GM18907 (cell line): ENCODE measurements around the gene NGEF.

ENCODE experiments used
- ATAC-seq: cut with Tn5 transposase; IDR thresholded peaks from one replicate; pipeline ENCODE4 v1.9.1; 2021; ENCODE audit warnings: mild to moderate bottlenecking, moderate library complexity; ENCODE audit not compliant: unreplicated experiment

Gene NGEF

GRCh38 chr2:232888099-232888836 is 124.8 kb downstream of the NGEF start:
- no peak for ATAC-seq

DNA sequence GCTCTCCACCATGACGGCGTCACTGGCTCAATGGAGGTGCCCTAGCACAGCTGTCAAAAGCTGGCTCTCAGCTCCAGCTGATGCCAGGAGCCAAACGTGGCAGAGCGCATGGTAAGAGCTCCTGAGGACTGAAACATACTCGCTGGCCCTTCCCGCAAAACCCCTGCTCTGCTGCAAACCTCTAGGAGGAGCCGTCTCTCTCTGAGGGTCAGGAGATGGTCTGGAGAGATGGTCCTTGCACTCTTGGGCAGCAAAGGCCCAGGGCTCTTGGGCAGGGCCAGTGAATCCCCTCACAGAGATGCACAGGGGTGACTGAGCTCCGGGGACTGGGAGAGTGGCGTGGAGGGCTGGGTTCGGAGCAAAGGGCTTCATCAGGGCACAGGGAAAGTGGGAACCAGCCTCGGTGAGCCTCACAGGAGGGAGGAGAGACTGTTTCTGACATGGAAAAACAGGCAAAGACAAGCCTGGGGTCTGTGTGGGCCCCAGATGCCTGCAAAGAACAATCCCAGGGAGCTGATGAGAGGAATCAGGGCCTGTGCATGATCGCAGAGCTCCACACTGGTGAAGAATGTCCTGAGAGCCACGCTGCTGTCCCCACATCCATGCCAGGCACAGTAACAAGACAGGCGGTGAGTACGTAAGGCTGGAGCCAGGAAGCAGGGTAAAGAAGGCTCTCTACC is 125.7 kb downstream of the NGEF start:
- no peak for ATAC-seq

DNA sequence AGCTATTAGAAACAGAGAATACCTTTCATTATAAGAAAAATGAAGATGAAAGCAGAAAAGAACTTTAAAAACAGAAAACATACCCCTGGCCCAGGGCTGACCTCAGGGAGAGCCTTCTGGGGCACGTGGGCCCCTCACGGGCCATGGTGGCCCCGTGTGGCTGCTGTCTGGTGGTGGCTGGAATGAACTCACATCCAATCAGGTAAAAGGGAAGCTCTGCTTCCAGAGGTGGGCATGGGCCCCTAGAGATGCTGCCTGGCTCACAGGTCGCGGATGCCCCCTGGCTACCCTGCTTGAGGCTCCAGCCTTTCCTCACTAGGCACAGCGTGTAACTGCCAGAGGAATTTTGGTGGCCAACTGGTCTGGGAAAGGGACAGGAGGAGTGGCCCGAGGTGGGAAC is 126.4 kb downstream of the NGEF start:
- ATAC-seq = no peak

- no peak for ATAC-seq
Measured at GRCh38 chr2:232886176-232886575, 126.9 kb downstream of the NGEF start.

DNA sequence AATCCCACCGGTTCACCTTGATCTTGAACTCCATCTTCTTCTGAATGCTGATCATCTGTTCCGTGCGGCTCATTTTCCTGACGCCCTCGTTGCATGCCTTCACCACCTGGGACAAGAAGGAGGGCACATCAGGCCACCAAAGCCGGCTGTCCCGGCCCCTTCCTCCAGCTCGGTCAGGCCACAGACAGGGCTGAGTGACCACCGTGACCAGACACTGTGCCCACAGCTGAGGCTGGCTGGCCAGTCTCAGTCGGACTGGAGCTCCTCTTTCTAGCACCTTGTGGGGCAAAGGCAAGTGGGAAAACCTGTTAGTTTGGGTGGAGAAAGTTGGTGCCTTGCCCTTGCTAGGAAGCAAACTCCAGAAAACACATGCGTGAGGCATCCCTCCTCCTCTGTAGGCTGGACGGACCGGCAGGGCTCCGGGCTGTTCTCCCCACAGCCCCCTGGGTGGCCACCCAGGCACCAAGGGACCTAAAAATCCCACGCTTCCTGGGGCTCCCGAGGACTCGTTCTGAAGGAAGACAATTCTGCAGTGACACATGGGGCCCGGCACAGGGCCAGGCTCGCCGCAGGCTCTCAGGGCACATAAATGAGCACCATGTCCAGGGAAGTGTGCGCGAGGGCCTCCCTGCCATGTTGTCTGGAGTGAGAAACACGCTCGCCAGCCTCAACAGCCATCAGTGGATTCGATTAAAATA is 127.6 kb downstream of the NGEF start:
- ATAC-seq = no peak

DNA sequence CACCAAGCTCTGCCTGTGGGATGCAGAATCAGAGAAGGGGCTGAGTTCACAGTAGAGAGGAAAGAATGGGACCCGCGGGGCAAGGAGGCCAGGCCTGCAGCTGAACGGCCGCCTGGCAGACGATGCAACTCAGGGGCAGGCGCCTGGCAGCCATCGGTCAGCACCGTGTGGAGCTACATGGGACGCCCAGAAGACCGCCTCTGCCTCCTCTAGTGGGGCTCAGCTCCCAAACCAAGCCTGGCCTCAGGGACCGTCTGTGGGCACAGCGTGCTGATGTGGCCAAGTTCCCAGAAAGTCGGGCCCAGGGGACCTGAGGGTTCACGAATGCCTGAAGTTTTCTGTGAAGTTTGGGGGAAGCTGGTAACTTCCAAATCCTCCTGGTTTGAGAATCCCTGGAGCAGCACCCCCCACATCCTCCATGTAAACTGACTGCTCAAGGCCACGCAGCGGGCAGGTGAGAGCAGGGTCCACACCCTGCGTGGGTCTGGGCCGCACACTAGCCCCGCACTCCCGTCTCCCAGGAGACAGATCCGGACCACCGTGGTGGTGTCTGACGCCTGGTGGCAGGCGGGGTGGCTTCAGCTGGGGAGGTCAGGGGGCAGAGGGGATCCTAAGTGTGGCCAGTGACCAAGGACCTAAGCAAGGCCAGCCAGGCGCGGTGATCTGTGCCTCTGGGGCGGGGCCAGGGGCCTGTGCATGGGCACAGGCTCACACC is 128.3 kb downstream of the NGEF start:
- no peak for ATAC-seq

GRCh38 chr2:232884001-232884421 is 129.0 kb downstream of the NGEF start:
- no peak for ATAC-seq

GRCh38 chr2:232883116-232883721 is 129.8 kb downstream of the NGEF start:
- no peak for ATAC-seq

GRCh38 chr2:232882505-232883115 is 130.4 kb downstream of the NGEF start:
- no peak for ATAC-seq

DNA sequence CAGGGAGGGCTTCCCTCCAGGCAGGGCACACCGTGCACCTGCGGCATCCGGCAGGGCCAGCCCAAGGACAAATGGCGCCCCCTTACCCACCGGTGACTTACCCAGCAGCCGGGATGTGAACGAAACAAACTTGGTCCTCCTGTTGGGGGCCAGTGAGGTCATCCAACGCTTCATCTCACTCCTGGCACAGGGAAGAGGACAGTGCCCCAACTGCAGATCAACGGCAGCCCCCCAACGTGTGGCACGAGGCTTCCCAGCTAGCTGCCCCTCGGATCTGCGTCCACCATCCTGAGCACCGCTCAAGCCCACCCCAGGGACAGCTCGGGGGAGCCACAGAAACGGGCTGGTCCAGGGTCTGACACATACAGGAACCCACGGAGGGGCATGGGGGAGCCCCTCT is 131.0 kb downstream of the NGEF start:
- no peak for ATAC-seq

DNA sequence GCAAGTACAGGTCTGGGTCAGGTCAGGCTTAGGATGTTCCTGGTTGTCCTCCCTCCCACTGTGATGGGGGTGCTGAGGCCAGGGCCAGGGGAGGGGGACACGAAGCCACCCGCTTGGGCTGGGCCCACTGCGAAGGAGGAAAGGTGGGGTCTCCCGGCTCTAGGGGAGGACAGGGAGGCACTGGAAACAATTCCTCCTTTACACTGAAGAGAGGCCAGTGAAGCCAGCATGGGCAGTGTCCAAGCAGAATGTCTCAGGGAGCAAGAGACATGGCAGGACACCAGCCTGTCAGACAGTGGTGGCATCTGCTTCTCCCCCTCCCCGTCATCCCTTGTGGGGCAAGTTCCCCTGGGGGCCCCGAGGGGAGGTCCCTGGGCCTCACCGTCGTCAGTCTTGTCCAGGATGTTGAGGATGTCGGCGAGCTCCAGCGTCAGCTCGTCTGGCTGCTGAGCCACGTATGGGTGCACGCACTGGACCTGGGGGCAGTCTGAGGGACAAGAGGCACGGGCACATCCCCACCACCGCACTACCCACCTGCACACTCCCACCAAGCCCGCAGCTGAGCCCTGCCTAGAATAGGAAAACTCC is 132.2 kb downstream of the NGEF start:
- no peak for ATAC-seq

- no peak for ATAC-seq
Measured at GRCh38 chr2:232879618-232880494, 133.2 kb downstream of the NGEF start.

DNA sequence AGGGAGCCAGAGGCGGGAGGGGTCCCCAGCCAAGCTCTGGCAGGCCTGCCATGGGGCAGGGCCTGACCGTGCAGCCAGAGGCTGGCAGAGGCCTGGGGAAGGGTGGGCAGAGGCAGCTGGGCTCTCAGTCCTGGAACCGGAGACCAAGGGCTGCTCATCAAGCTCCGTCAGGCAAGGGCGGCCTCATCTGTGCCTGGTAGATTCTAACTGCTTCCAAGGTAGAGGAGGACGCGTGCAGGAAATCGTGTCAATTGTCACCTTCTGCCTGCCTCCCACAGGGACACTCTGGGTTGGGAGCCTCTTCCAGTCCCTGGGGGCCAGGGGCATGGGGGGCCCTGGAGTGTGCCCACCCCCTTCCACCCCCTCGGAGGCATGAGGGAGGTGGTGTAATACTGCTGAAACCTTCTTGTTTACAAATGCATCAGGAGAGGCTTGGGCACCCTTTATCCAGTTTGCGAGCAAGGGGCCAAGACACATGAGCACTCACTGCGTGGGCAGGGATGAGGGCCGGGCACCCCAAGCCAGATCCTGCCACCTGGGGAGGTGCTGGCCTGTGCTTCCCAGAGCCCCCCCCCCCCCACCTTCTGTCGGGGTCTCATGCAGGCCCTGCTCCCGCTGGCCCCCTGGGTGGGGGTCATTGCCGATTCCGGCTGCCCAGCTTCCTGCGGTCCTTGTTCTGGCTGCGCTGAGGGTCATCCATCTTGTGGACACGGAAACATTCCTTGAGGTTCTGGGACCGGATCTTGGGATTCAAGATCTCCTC is 134.0 kb downstream of the NGEF start:
- no peak for ATAC-seq

DNA sequence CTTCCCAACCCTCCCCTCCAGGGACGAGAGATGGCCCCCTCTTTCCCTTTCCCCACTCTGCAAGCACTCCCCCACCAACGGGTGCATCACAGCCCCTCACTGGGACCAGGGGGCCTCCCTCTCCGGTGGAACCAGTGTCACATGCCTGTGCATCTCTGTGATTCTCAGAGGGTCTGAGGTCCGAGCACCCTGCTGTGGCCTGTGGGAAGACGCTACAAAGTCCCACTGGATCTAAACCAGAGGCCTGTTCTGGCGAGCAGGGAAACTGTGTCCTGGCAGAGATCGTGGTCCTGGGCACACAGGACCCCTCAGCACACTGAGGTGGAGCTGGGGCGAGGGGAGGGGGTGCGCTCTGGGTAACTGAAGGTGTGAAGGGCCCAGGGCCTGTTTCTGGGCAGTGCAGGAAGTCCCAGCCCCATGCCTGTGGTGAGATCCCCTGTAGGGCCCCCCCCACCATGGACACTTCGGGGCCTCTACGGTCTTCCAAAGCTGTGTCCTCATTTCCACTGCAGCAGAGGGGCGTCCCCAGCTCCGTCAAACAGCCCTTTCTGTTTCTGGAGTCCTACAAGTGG is 135.0 kb downstream of the NGEF start:
- ATAC-seq = no peak

DNA sequence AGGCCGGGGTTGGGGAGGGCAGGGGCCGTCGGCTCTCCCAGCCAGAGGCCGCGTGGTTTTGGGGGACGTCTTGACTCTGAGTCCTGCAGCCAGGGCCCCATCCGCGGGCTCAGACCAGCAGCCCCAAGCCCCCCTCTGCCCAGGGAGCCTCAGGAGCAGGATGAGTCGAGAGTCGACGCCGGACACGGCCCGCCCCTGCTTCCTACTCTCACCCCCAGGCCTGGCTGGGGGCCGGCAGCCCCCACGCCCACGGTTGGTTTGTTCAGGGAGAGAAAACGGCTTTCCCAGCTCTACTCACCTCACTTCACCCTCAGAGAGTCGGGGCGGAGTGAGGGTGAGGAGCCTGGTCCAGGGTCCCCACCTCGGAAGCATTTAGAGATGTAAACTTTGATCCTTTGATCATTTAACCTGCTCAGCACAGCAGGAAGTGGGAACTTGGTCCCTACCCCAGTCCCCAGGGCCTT is 136.0 kb downstream of the NGEF start:
- no peak for ATAC-seq

DNA sequence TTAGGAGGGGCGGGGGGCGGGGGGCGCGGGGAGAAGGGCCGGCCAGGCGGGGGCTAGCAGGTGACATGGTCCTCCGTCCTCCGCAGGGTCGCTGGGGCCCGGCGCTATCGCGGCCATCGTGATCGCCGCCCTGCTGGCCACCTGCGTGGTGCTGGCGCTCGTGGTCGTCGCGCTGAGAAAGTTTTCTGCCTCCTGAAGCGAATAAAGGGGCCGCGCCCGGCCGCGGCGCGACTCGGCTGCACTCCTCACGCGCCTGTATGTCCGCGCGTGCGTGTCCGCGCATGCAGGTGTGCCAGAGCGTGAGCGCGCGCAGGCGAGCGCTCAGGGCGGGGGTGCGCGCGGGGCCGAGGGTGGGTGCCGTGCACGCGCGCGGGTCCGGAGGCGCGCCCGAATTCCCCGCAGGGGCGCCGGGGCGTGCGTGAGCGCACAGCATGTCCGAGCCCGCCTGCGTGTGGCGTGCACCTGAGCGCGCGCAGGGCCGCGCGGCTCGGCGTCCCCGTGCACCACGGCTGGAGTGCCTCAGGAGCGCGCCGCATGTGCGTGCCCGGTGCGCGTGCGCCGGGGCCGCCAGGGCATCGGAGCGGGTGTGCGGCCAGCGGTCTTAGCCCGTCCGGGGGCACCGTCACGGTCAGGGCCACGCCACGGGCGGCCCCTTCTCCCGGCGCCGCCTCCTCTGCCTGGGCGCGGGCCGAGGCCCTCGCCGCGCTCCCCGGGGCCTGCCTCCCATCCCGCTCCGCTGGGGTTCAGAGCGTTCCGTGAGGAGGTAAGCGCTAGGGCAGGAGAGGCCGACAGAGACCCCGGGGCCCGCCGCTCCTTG is 136.7 kb downstream of the NGEF start:
- ATAC-seq = no peak
